NT2/D1 (cell line): ENCODE measurements around the gene RPL11.

ENCODE experiments used
- SUZ12 ChIP-seq: IDR thresholded peaks from 2 replicates; pipeline ENCODE4 v1.6.1; 2011; ENCODE audit not compliant: insufficient read length, insufficient read depth; ENCODE audit errors: extremely low read depth
- YY1 ChIP-seq: IDR thresholded peaks from 2 replicates; pipeline ENCODE4 v1.6.1; 2011; ENCODE audit not compliant: insufficient read length, insufficient read depth
- ZNF274 ChIP-seq: IDR thresholded peaks from 2 replicates; pipeline ENCODE4 v1.6.1; 2011; ENCODE audit warnings: mild to moderate bottlenecking, low read depth, low read length

- TF ChIP-seq YY1 (no peak), ZNF274 (no peak), SUZ12 (no peak)
These were observed 47.1 kb upstream of the RPL11 start for GRCh38 chr1:23644555-23644866.
